Transverse colon (tissue), 3 donors: ENCODE results near the gene C1orf56.

Source experiments
- CTCF ChIP-seq, 5 experiments: fragments of 200-600 bp in 3 of 5; fragments of 450-650 bp in 2 of 5; sonication (generic) in 3 of 5; IDR thresholded peaks; 1 replicate in 2 of 5; 2 replicates in 3 of 5; pipeline ENCODE4 v1.5.1; 2016 to 2017; ENCODE audit warnings: antibody characterized with exemption in 5 of 5, inconsistent platforms in 3 of 5, mild to moderate bottlenecking in 2 of 5, moderate library complexity in 1 of 5
- EP300 ChIP-seq: sonication (generic); formaldehyde crosslinking; IDR thresholded peaks from one replicate; pipeline ENCODE4 v1.6.1; 2017; ENCODE audit warnings: antibody characterized with exemption, low read depth
- POLR2A ChIP-seq: fragments of 450-650 bp; IDR thresholded peaks from one replicate; pipeline ENCODE4 v1.6.1; 2016; ENCODE audit warnings: antibody characterized with exemption, mild to moderate bottlenecking, moderate library complexity

GRCh38 chr1:150999051-150999674 is 48.4 kb upstream of the C1orf56 start:
- no peak for TF ChIP-seq CTCF (IDR thresholded peaks at IDR 0.05)
- TF ChIP-seq EP300, result no peak
- no peak for TF ChIP-seq POLR2A
